ENCODE results near the gene HOXC11.

- no peak for TF ChIP-seq CREB5 (CRISPR knock-in tag; IDR thresholded peaks at IDR 0.05; ENCODE audit: low read depth)
- no peak for TF ChIP-seq POU6F1 (CRISPR knock-in tag; IDR thresholded peaks at IDR 0.05; ENCODE audit: borderline replicate concordance, low read depth)
- no peak for TF ChIP-seq SNAI2 (CRISPR knock-in tag; IDR thresholded peaks at IDR 0.05)
- TF ChIP-seq PATZ1 (CRISPR knock-in tag; IDR thresholded peaks at IDR 0.05; ENCODE audit: borderline replicate concordance): no peak
- no peak for TF ChIP-seq CSDC2 (CRISPR knock-in tag; IDR thresholded peaks at IDR 0.05)
- no peak for TF ChIP-seq ARNTL (CRISPR knock-in tag; IDR thresholded peaks at IDR 0.05; ENCODE audit: borderline replicate concordance, low read depth)
- TF ChIP-seq ZNF565 (CRISPR knock-in tag; conservative IDR thresholded peaks at IDR 0.05; ENCODE audit: low read depth): no peak
Observed at GRCh38 chr12:53956914-53957536, 15.9 kb upstream of the HOXC11 start.
